Fibroblast of skin of left biceps (primary cell): Measurements from ENCODE around the gene AMOTL1.
"Not testable (repeated sequence)": the region's sequence is repeated elsewhere in the genome, so short reads cannot be mapped to it uniquely, and the experiment has no call there.

ENCODE experiments used
- DNase-seq, 2 experiments: peaks; one replicate each; pipeline ENCODE4 v3.0.0-alpha.2; 2013; ENCODE audit warnings: low read depth in 2 of 2

Gene AMOTL1

DNA sequence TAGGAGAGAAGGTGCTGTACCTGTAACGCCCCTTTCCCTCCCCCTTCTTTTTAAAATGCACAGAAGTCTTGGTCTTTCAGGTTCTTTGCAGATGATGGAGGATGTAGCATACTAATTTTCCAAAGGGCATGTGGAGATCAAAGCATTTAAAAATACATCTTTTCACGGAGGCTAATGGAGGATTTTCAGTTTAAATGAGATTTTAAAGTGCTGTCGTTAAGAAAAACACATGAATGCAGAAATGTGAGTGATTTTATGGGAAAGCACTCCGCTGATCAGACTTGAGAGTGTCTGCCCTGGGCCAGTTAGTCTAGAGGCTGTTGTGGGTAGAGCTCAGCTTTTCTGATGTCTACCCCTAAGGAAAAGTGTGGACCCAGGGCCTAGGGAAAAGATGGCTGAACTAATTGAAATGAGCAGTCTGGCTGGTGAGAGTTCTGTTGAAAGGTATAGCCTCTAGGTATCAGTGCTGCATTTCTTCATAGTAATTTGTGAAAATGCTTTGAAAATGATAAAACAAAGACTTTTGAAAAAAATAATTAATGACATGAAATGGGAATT is 2.5 kb downstream of the AMOTL1 start:
- DNase-seq, result no peak

DNA sequence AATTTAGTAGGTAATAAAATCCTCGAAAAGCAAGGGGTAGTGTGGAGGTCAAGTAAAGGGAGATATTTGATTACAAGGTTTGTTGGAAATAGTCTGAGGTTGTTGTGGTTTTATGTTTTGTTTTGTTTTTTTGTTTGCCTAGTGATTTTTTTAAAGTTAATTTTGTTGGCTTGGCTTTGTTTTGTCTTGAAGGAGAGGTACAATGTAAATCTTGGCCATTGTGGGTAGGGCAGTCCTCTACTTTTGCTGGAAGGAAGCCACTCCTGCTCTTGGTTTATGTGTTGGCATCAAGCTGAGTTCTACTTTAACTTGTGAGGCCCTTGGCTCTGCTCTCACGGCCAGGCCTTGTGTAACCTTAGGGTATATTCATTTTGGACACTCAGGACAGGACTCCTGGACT is 3.2 kb downstream of the AMOTL1 start:
- no peak for DNase-seq

DNA sequence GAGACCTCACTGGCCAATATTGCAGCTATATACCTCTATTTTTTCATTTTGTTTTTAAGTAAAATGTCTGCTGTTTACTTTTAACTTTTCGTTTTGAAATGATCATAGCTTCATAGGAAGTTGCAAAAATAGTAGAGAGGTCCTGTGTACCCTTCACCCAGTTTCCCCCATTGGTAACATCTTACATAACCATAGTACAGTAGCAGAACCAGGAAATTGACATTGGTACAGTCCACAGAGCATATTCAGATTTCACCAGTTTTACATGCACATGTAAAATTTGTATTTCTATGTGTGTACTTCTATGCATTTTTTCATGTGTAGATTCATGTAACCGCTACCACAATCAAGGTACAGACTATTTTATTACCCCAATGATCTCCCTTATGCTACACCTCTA is 3.8 kb downstream of the AMOTL1 start:
- no peak for DNase-seq

DNA sequence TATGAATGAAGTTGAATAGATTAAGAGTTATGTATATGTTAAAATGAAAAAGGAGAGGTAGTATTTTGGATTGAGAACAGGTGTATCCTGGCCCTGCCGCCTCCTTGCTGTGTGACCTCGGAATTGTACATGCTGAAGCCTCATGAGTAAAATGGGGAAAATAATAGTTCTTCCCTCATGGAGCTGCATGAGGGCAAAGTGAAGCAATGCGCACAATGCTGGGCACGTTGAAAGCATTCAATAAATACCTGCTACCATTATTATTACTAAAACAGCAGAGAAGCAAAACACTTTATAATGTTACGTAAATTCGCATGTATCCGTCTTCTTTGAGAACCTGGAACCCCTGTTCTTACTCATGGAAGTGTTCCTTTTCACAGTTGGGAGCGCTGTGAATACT is 5.7 kb downstream of the AMOTL1 start:
- DNase-seq, result no peak

DNA sequence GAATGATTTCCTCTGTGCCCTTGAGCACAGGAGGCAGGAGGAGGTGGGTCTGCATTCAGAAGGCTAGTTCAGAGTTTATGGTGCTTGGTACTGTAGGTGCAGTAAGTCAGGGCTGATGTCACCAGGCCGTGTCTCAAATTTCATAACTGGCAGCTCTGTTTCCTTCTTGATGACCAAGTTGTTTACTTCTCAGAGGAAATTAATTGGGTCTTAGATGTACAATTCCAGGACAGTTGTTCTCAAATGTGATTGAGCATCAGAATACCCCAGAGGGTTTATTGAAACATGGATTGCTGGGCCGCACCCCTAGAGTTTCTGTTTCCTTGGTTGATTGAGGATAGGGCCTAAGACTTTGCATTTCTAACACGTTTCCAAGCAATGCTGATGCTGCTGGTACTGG is 6.2 kb downstream of the AMOTL1 start:
- no peak for DNase-seq

DNA sequence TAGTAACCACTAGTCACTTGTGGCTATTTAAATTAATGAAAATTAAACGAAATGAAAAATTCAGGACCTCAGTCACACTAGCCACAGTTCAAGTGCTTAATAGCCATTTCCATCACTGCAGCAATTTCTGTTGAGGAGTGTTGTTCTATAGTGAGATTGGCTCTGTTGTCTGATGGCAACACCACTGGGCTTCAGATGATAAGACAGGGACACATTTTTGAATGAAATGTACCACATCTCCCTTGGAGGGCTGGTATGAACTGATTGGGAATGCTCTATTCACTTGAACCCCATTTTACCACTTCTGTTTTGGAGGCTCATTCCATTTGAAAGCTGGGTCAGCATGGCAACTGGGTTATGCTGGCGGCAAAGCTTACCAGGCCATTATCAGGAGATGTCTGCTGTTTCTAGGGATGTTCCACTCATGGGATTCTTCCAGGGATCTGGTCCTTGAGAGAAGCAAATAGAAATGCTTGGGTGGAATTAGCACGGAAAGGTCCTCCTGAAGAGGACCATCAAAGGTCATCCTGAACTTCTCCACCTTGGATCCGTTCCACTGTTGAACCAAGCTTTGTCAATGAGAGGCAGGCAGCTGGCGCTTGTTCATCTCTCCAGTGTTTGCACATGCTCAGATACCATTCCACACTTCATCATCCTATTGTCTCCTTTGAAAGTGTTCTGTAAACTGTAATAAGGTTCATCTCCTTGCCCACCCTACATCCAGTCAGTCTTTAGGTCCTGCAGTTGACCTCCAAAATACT is 7.6 kb downstream of the AMOTL1 start:
- DNase-seq, result no peak

DNA sequence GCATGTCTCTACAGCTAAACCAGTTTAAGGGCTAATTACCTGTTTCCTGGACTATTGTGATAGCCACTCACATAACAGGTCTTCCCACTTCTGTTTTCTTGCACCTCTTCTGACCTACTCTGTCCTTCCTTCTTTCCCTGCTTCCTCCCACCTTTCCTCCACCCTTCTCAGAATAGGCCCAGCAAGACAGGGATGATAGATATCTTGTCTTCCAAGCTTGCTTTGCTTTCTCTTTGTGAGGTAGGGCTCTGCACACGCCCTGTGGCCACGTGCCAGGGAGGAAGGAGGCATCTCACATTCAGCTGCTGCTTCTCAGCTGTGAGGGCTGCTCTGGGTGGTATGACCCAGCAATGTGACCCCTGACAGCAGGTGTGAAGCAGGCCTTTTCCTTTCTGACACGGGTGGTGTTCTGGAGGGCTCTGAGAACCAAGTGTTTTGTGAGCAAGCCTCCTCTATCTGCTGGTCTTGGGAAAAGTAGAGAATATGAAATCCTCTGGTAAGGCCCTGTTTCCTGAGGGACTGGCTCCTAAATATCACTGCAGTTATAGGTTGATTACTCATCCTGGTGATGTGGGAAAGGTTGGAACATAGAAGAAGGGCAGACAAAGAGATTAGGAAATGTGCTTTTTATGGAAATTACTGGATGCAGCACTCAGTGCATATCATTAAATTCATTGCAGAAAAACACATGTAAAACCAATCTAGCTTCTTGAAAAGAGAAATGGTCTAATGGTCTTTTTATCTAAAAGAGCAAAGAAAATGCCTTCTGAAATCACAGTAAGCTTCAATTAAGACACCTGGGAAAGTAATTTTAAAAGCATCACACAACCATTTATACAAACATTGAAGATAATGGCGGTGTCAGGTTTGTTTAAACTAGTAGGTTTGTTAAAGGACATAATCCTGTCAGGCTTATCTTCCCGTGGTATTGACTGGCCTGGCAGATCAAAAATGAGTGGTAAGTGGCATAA is 8.5 kb downstream of the AMOTL1 start:
- no peak for DNase-seq

DNA sequence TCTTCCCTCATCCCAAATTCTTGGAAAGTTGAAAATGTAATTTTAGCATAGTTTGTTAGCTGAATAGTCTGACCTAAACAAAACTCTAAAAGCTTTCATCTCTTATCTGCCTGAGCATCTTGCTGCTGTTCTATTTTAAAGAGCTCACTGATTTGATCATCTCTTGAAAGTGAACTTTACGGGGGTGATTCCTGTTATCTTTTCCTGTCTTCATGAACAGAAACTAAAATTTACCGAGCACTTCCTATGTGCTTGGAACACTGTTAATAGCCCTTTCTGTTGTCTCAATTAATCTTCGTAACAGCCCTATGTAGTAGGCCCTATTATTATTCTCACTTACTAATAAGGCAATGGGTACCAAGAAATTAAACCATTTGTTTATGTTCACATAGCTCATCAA is 12.3 kb downstream of the AMOTL1 start:
- DNase-seq, result no peak

DNA sequence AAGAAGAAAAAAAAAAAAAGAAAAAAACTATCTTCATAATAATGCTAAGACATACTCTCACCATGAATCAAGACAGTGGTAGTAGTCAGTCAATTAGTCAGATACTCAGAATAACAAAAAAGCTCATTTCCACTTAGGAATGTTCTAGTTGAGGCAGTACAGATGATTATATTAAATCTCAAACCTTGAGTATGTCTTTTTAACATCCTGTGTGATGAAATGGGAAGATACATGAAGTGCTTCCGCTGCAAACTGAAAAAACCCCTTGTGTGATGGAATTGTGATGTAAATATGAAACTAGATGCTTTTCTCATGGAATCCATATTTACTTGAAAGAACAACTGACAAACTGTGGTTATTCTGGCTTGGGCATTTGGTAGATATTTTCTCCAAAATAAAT is 13.7 kb downstream of the AMOTL1 start:
- no peak for DNase-seq

DNA sequence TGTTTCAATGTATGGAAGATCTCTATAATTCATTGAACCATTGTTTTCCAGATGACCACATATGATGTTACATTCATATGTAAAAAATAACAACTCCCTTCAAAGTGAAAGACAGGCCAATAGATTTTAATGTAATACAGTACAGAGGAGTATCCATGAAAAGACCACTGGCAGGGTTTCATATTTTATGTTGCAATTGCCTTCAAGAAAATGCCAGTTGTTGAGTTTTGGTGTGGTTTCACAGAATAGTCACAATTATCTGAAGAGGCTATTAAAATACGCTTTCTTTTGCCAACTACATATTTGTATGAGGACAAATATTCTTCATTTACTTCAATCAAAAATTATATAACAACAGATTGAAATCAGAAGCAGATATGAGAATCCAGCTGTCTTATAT is 14.3 kb downstream of the AMOTL1 start:
- DNase-seq, result no peak

DNA sequence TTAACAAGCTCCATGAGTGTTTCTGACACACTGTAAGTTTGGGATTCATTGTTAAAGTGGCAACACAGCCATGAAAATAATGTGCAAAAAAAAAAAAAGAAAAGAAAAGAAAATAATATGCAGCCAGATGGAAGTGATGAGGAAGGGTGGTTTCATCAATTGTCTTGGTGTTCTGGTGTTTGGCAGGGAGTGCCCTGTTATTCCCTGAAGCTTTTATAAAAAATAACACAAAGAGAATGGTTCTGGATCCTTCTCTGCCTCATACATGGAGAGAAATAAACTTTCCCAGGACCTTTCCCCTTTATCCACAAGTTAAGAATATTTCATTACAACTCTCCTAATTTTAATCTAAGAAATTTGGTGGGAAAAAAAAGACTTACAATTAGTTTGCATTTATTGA is 16.7 kb downstream of the AMOTL1 start:
- DNase-seq, result no peak

DNA sequence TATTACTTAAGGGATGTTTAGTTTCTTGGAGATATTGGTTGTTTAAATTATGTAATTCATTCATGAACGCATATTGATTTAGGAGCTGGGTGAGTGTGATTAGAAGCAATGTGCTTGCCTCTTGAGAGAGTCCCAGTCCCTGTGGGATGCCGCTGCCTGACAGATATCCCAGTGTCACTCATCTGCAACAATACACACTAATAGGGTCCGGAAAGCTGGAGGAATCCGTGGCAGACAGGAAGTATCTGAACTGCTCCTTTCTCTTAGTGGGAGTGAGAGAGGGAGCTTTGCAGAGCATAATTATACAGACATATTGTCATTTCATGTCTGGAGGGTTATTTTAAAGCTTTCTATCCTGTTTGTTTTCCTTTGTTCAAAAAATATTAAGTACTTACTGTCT is 17.4 kb downstream of the AMOTL1 start:
- DNase-seq, result no peak

DNA sequence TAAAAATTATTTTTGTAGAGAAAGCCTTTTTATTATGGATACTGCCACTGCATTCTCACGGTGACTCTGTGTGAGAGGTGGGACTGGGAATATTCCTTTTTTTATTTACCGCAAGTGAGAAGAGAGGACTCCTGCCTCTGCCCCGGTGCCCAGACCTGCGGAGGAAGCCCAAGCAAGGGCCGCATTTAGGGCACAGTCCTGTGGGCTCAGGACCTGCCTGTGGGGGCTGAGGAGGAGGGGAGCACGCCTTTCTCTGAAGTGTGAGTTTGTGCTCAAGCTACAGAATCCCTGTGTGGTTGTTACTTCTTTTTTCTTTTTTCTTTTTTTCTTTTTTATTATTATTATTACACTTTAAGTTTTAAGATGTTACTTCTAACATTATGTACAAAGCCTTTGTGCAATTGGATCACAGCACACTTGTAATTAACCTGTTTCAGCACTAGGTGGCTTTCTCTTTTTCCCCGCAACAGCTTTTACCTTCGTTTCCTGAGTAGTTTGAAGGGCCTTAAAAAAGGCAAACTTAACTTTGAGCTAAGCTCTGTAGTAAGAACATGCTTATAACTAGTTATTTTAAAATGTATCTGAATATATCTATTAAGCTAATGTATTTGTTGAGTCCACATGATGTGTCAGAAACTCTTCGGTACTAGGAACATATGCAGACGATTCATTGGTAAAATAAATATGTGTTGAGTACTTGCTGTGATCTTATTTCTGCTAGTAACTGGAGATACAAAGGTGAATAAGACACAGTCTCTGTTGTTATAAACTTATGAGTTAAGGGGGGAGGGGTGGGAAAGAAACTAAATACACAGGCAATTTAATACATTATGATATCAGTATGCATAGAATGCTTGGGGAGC is 18.3 kb downstream of the AMOTL1 start:
- no peak for DNase-seq

DNA sequence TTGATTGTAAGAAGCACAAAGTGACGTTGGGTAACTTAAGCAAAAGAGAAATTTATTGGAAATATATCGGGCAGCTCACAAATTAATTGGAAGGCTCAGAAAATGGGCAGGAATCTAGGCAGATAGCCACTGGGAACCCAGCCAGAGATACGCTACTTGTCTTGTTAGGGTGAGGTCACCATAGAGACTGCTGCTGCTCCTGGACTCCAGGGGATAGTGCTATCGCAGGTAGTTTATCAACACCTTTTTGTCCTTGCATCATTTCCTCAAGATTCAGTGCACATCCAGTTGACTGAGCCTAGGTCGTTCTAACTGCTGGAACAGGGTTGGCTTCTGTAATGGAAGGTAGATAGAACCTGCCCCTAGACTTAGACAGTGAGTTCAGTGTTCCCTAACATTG is 19.6 kb downstream of the AMOTL1 start:
- no peak for DNase-seq

DNA sequence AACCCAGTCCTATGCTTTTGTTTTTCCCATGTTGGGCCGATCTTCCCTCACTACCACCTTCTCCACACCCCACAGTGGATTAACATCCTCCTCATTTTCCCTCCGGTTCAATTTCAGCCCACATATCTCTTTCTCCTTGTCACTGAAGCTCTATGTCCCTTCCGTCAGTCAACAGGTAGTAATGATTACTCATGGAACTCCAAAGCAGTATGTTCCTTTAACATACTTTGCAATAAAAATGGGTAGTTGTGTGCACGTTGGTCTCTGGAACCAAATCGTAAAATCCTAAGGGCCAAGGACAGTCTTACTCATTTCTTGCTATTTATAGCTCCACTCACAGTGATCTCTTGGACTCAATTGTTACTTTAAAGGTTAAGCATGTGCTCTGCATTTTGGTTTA is 20.2 kb downstream of the AMOTL1 start:
- DNase-seq, result no peak

DNA sequence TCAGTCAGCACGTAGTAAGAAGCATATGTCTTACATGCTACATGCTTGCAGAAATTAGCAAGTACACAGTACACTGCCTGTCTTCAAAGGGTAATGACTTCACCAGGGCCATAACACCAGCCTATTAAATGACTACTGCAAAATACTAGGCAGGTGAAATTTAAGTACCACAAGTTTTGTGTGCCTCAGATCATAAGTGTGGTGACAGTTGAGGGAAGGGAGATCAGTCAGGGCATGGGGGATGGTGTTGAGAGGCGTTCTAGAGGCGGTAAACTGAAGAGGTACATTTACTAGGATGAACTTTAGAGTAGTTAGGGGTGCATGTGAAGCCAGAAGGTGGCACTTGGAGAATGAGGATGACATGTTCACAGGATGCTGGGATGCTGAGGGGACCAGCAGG is 22.0 kb downstream of the AMOTL1 start:
- no peak for DNase-seq

DNA sequence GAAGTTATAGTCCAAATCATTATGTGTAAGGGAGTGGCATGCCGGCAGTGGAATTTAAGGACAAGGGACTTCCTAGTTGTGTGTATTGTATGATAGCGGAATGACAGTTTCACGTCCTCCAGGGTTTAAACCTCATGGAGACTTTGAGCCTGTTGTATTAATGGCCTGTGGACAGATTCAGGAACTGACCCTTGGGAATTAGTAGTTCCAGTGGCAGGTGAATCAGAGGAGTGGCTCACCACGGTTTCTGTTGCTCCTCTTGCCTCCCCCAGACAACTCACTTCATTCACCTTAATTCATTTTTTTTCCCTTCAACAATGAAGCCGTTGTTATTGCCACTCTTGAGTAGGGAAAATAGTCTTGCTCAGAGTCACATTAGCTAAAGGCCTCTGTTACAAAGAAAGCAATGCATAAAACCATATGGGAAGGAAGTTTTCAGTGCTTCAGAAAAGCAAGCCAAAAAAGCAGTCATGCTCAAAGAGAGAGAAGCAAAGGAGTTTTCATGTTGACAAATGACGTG is 22.6 kb downstream of the AMOTL1 start:
- no peak for DNase-seq

DNA sequence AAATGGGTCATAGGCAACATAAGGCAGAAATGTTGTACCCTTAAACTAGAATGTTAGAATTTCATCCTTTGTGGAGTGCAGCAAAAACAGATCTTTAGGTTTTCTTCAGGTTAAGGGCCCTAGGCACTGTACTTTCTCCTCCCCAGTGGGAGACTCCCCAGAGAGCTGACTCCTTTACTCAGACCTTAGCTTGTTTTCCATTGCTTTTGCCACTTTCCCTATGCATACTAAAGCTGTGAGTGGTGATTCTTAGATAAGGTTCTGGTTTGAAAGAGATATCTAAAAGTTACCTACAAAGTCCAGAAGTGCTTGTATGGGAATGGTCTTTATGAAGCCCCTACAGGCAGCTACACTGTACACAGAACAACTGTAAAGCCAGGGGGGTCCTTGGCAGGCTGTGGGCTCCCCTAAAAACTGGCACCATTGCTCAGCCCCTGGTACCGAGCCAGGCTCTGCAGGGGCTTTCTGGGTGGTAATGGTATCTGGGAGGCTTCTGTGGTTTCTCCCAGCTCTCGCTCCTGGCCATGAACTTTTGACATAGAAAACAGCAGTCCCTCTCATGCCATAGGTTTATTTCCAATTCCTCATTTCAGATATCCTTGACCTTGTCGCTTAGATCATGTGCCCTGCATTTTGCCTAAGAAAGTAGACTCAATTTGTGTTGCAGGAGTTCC is 23.2 kb downstream of the AMOTL1 start:
- no peak for DNase-seq

DNA sequence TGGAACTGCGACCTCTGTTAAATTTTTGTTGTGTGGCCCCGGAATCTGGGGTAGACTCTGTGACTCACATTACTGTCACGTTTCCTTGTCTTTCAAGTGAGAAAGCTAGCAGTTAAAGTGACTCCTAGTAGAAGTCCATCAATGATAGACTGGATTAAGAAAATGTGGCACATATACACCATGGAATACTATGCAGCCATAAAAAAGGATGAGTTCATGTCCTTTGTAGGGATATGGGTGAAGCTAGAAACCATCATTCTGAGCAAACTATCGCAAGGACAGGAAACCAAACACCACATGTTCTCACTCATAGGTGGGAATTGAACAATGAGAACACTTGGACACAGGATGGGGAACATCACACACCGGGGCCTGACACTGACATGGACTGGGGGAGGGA is 23.8 kb downstream of the AMOTL1 start:
- not testable (repeated sequence) for DNase-seq

DNA sequence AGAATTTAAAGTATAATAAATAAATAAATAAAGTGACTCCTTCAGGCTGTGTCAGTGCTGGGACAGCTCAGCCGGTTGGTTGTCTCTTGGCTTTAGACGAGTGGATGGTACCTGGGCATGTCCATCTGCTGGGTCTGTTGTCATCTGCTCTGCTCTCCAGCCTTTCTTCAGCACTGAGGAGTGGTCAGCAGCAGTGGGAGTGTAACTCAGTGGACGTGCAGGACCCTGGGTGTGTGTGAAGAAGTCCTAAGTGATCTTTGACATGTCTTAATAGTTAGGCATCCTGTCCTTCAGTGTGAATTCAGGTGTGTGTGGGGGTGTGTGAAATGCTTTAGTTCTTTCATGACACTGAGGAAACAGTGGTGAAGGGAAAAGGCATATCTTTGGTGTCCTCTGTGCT is 24.3 kb downstream of the AMOTL1 start:
- no peak for DNase-seq

DNA sequence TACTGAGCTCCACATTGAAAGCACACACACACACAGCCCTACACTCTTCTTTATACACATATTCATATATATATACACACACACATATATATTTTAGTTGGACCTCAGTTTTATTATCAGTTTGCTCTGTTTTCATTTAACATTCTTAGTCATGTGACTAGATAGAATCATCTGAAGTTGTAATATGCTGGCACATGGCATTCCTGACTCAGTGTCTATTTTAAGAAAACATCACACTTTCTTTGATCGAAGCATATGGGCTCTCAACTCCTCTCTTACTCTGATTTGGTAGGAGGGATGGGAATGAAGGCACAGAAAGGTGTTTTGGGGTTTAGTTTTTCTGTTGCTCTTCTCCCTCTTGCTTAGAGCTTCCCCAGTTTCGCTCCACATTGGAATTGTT is 24.8 kb downstream of the AMOTL1 start:
- no peak for DNase-seq
